SK-N-SH treated with all-trans-retinoic acid at 6 μM for 48 hours (cell line): ENCODE data around the gene HCRTR1.

Source experiments
- ATAC-seq: fragments of 200-7000 bp; cut with Tn5 transposase; 3 replicates; pipeline ENCODE4 v1.9.1; 2020; ENCODE audit warnings: mild to moderate bottlenecking, moderate library complexity
- BACH2 ChIP-seq: fragments of 250-450 bp; sonication (Bioruptor Pico); IDR thresholded peaks from 2 replicates; pipeline ENCODE4 v1.9.0; 2021; ENCODE audit warnings: mild to moderate bottlenecking, borderline replicate concordance
- CSDC2 ChIP-seq: fragments of 250-450 bp; sonication (Bioruptor Pico); IDR thresholded peaks from 2 replicates; pipeline ENCODE4 v1.5.0; 2020; ENCODE audit warnings: mild to moderate bottlenecking, moderate library complexity
- ESRRG ChIP-seq: fragments of 250-450 bp; sonication (Bioruptor Pico); IDR thresholded peaks from 2 replicates; pipeline ENCODE4 v1.6.1; 2021; ENCODE audit warnings: mild to moderate bottlenecking
- GLIS3 ChIP-seq: fragments of 250-450 bp; sonication (Bioruptor Pico); IDR thresholded peaks from 2 replicates; pipeline ENCODE4 v1.5.0; 2020; ENCODE audit warnings: mild to moderate bottlenecking, moderate library complexity
- ISL1 ChIP-seq: fragments of 250-450 bp; sonication (Bioruptor Pico); IDR thresholded peaks from 2 replicates; pipeline ENCODE4 v2.1.2; 2022; ENCODE audit warnings: mild to moderate bottlenecking, moderate library complexity
- PPARA ChIP-seq: fragments of 250-450 bp; sonication (Bioruptor Pico); IDR thresholded peaks from 2 replicates; pipeline ENCODE4 v1.5.0; 2020; ENCODE audit warnings: mild to moderate bottlenecking, borderline replicate concordance
- RARB ChIP-seq: fragments of 250-450 bp; sonication (Bioruptor Pico); IDR thresholded peaks from 2 replicates; pipeline ENCODE4 v1.8.0; 2021; ENCODE audit warnings: mild to moderate bottlenecking, moderate library complexity
- SNAI2 ChIP-seq: fragments of 250-450 bp; sonication (Bioruptor Pico); IDR thresholded peaks from 2 replicates; pipeline ENCODE4 v1.5.0; 2020; ENCODE audit warnings: mild to moderate bottlenecking, moderate library complexity
- TCF4 ChIP-seq: fragments of 250-450 bp; sonication (Bioruptor Pico); IDR thresholded peaks from 2 replicates; pipeline ENCODE4 v1.8.0; 2021; ENCODE audit warnings: mild to moderate bottlenecking, moderate library complexity, borderline replicate concordance
- ZC3H10 ChIP-seq: fragments of 250-450 bp; sonication (Bioruptor Pico); IDR thresholded peaks from 2 replicates; pipeline ENCODE4 v1.5.1; 2021; ENCODE audit warnings: mild to moderate bottlenecking, moderate library complexity
- ZFP3 ChIP-seq: fragments of 250-450 bp; sonication (Bioruptor Pico); IDR thresholded peaks from 2 replicates; pipeline ENCODE4 v1.5.0; 2020; ENCODE audit warnings: mild to moderate bottlenecking, moderate library complexity
- ZFP30 ChIP-seq: fragments of 450-650 bp; formaldehyde crosslinking; IDR thresholded peaks from 2 replicates; pipeline ENCODE4 v1.5.0; 2022; ENCODE audit warnings: mild to moderate bottlenecking, moderate library complexity
- ZNF565 ChIP-seq: fragments of 450-650 bp; formaldehyde crosslinking; conservative IDR thresholded peaks from 2 replicates; pipeline ENCODE4 v1.5.0; 2020; ENCODE audit warnings: low read depth, mild to moderate bottlenecking, moderate library complexity
- ZNF70 ChIP-seq: fragments of 450-650 bp; formaldehyde crosslinking; IDR thresholded peaks from 2 replicates; pipeline ENCODE4 v1.5.0; 2020; ENCODE audit warnings: mild to moderate bottlenecking, moderate library complexity
- TF ChIP-seq, protein P1 (sequence below): fragments of 250-450 bp; sonication (Bioruptor Pico); IDR thresholded peaks from 2 replicates; pipeline ENCODE4 v1.5.0; 2020; ENCODE audit warnings: mild to moderate bottlenecking, moderate library complexity
- TF ChIP-seq, protein P2 (sequence below): fragments of 250-450 bp; sonication (Bioruptor Pico); IDR thresholded peaks from 2 replicates; pipeline ENCODE4 v1.5.1; 2021; ENCODE audit warnings: mild to moderate bottlenecking, moderate library complexity
- TF ChIP-seq, protein P3 (sequence below): fragments of 250-450 bp; sonication (Bioruptor Pico); IDR thresholded peaks from 2 replicates; pipeline ENCODE4 v1.8.0; 2020; ENCODE audit warnings: mild to moderate bottlenecking, moderate library complexity, borderline replicate concordance
- TF ChIP-seq, protein P4 (sequence below): fragments of 250-450 bp; sonication (Bioruptor Pico); IDR thresholded peaks from 2 replicates; pipeline ENCODE4 v1.8.0; 2021; ENCODE audit warnings: low read depth, mild to moderate bottlenecking, moderate library complexity, borderline replicate concordance
- TF ChIP-seq, protein P5 (sequence below): fragments of 250-450 bp; sonication (Bioruptor Pico); IDR thresholded peaks from 2 replicates; pipeline ENCODE4 v1.5.1; 2020; ENCODE audit warnings: low read depth, mild to moderate bottlenecking, moderate library complexity

The HCRTR1 gene

DNA sequence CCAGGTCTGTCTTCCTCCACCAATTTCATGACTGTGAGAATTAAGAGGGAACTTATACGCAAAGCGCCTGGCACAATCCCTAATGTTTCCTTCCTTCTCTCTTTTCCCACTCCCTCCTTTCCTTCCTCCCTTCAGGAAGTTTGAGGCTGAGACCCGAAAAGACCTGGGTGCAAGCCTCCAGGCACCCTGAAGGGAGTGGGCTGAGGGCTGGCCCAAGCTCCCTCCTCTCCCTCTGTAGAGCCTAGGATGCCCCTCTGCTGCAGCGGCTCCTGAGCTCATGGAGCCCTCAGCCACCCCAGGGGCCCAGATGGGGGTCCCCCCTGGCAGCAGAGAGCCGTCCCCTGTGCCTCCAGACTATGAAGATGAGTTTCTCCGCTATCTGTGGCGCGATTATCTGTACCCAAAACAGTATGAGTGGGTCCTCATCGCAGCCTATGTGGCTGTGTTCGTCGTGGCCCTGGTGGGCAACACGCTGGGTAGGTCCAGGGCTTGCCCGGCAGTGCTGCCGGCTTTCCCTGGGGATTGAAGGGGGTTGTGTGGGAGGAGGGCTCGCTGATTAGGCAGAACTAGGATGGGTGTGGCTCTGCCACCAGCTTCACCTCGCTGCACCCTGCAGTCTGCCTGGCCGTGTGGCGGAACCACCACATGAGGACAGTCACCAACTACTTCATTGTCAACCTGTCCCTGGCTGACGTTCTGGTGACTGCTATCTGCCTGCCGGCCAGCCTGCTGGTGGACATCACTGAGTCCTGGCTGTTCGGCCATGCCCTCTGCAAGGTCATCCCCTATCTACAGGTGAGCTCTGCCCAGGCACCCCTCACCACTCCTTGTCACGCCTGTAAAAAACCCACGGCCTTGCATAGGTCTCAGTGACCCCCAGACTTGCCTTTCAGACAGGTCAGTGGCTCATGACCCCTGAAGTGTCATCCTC is 1.7 kb downstream of the HCRTR1 start:
- TF ChIP-seq RARB = no peak
- no peak for TF ChIP-seq SNAI2 (CRISPR knock-in tag)
- no peak for TF ChIP-seq ZFP3 (CRISPR knock-in tag)
- TF ChIP-seq PPARA (CRISPR knock-in tag) = no peak
- no peak for TF ChIP-seq BACH2 (CRISPR knock-in tag)
- TF ChIP-seq, protein P1, sequence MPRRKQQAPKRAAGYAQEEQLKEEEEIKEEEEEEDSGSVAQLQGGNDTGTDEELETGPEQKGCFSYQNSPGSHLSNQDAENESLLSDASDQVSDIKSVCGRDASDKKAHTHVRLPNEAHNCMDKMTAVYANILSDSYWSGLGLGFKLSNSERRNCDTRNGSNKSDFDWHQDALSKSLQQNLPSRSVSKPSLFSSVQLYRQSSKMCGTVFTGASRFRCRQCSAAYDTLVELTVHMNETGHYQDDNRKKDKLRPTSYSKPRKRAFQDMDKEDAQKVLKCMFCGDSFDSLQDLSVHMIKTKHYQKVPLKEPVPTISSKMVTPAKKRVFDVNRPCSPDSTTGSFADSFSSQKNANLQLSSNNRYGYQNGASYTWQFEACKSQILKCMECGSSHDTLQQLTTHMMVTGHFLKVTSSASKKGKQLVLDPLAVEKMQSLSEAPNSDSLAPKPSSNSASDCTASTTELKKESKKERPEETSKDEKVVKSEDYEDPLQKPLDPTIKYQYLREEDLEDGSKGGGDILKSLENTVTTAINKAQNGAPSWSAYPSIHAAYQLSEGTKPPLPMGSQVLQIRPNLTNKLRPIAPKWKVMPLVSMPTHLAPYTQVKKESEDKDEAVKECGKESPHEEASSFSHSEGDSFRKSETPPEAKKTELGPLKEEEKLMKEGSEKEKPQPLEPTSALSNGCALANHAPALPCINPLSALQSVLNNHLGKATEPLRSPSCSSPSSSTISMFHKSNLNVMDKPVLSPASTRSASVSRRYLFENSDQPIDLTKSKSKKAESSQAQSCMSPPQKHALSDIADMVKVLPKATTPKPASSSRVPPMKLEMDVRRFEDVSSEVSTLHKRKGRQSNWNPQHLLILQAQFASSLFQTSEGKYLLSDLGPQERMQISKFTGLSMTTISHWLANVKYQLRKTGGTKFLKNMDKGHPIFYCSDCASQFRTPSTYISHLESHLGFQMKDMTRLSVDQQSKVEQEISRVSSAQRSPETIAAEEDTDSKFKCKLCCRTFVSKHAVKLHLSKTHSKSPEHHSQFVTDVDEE (CRISPR knock-in tag) = no peak
- TF ChIP-seq GLIS3 (CRISPR knock-in tag) = no peak
- TF ChIP-seq, protein P2, sequence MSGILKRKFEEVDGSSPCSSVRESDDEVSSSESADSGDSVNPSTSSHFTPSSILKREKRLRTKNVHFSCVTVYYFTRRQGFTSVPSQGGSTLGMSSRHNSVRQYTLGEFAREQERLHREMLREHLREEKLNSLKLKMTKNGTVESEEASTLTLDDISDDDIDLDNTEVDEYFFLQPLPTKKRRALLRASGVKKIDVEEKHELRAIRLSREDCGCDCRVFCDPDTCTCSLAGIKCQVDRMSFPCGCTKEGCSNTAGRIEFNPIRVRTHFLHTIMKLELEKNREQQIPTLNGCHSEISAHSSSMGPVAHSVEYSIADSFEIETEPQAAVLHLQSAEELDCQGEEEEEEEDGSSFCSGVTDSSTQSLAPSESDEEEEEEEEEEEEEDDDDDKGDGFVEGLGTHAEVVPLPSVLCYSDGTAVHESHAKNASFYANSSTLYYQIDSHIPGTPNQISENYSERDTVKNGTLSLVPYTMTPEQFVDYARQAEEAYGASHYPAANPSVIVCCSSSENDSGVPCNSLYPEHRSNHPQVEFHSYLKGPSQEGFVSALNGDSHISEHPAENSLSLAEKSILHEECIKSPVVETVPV (CRISPR knock-in tag) = no peak
- TF ChIP-seq ISL1 (CRISPR knock-in tag) = no peak
- TF ChIP-seq ZC3H10 (CRISPR knock-in tag) = no peak
- TF ChIP-seq ZNF70 (CRISPR knock-in tag) = no peak
- no peak for ATAC-seq

DNA sequence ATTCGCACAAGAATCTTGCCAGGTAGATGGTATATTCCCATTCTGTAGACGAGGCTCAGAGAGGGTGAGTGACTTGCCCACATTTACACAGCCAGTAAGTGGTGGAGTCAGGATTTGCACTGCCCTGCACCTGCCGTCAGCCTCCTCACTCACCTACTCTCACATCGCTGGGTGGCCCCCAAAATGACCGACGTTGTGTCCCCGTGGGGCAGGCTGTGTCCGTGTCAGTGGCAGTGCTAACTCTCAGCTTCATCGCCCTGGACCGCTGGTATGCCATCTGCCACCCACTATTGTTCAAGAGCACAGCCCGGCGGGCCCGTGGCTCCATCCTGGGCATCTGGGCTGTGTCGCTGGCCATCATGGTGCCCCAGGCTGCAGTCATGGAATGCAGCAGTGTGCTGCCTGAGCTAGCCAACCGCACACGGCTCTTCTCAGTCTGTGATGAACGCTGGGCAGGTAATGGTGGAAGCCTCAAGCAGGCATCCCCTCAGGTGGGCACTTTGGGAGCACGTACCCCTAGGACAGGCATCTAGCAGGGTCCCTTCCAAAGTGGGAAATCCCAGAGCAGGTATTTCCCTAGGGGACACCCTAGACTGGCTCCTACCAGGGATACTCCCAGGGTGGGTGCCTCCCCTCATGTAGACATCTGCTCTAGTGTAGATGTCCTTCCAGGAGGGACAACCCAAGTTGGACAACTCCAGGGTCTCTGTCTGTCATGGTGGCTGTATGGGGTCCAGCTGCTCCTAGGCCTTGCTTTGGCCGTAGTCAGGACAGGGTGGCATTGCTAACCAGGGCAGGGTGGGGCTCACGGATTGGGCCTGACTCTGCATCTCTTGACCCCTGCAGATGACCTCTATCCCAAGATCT is 3.4 kb downstream of the HCRTR1 start:
- ATAC-seq = no peak
- TF ChIP-seq ZFP30 (CRISPR knock-in tag) (no peak), GLIS3 (CRISPR knock-in tag) (no peak), TCF4 (CRISPR knock-in tag) (no peak), BACH2 (CRISPR knock-in tag) (no peak), ZNF565 (CRISPR knock-in tag) (no peak), ZC3H10 (CRISPR knock-in tag) (no peak), CSDC2 (CRISPR knock-in tag) (no peak), RARB (no peak), ZNF70 (CRISPR knock-in tag) (no peak), ZFP3 (CRISPR knock-in tag) (no peak), SNAI2 (CRISPR knock-in tag) (no peak), PPARA (CRISPR knock-in tag) (no peak), ISL1 (CRISPR knock-in tag) (no peak), ESRRG (CRISPR knock-in tag) (no peak)
- TF ChIP-seq, protein P1 (CRISPR knock-in tag) = no peak
- TF ChIP-seq, protein P2 (CRISPR knock-in tag) = no peak
- TF ChIP-seq, protein P3, sequence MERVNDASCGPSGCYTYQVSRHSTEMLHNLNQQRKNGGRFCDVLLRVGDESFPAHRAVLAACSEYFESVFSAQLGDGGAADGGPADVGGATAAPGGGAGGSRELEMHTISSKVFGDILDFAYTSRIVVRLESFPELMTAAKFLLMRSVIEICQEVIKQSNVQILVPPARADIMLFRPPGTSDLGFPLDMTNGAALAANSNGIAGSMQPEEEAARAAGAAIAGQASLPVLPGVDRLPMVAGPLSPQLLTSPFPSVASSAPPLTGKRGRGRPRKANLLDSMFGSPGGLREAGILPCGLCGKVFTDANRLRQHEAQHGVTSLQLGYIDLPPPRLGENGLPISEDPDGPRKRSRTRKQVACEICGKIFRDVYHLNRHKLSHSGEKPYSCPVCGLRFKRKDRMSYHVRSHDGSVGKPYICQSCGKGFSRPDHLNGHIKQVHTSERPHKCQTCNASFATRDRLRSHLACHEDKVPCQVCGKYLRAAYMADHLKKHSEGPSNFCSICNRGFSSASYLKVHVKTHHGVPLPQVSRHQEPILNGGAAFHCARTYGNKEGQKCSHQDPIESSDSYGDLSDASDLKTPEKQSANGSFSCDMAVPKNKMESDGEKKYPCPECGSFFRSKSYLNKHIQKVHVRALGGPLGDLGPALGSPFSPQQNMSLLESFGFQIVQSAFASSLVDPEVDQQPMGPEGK (CRISPR knock-in tag) = no peak
- TF ChIP-seq, protein P4, sequence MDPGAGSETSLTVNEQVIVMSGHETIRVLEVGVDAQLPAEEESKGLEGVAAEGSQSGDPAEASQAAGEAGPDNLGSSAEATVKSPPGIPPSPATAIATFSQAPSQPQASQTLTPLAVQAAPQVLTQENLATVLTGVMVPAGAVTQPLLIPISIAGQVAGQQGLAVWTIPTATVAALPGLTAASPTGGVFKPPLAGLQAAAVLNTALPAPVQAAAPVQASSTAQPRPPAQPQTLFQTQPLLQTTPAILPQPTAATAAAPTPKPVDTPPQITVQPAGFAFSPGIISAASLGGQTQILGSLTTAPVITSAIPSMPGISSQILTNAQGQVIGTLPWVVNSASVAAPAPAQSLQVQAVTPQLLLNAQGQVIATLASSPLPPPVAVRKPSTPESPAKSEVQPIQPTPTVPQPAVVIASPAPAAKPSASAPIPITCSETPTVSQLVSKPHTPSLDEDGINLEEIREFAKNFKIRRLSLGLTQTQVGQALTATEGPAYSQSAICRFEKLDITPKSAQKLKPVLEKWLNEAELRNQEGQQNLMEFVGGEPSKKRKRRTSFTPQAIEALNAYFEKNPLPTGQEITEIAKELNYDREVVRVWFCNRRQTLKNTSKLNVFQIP = no peak
- TF ChIP-seq, protein P5, sequence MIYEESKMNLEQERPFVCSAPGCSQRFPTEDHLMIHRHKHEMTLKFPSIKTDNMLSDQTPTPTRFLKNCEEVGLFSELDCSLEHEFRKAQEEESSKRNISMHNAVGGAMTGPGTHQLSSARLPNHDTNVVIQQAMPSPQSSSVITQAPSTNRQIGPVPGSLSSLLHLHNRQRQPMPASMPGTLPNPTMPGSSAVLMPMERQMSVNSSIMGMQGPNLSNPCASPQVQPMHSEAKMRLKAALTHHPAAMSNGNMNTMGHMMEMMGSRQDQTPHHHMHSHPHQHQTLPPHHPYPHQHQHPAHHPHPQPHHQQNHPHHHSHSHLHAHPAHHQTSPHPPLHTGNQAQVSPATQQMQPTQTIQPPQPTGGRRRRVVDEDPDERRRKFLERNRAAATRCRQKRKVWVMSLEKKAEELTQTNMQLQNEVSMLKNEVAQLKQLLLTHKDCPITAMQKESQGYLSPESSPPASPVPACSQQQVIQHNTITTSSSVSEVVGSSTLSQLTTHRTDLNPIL = no peak
